H1 (cell line): Measurements from ENCODE around the gene PTPN22. TPM values are rescaled to one million over a fixed set of nuclear protein-coding genes. Genes with fewer than 3 reads are reported as not detected.
A peak's percentile ranks its signal among the peaks of the same experiment; 100 is the strongest.

Experiments
- CTCF ChIA-PET: fragments of 300-600 bp; sonication (Branson Sonifier 250); formaldehyde crosslinking; loops from one replicate; lab custom pipeline; 2021; ENCODE audit not compliant: partially characterized antibody; lab: Charles Lee
- POLR2A ChIA-PET: fragments of 300-600 bp; sonication (Branson Sonifier 250); formaldehyde crosslinking; loops from one replicate; lab custom pipeline; 2021; ENCODE audit warnings: inconsistent platforms; ENCODE audit not compliant: partially characterized antibody; lab: Charles Lee
- DNase-seq, 2 experiments: peaks; one replicate each; pipeline versions ENCODE4 v3.0.0 to v3.0.0-alpha.2; 2010 to 2022; ENCODE audit warnings: low spot score in 2 of 2, low read depth in 1 of 2, mixed read lengths in 1 of 2
- FAIRE-seq: peaks from 2 replicates; lab custom pipeline; 2011; peaks lifted over from hg19 to GRCh38; lab: Jason Lieb, UNC
- H2AFZ ChIP-seq: 2 replicates; pipeline ENCODE4 v1.8.1; 2012; ENCODE audit warnings: low read length, inconsistent platforms
- H2AK5ac ChIP-seq: 2 replicates; pipeline ENCODE4 v1.6.1; 2013; ENCODE audit warnings: low read depth, low read length
- H2BK120ac ChIP-seq: replicated peaks from 2 replicates; pipeline ENCODE3; 2013; ENCODE audit warnings: low read depth, low read length, inconsistent platforms
- H2BK12ac ChIP-seq: 2 replicates; pipeline ENCODE4 v1.6.1; 2013; ENCODE audit warnings: low read depth, low read length
- H2BK15ac ChIP-seq: 2 replicates; pipeline ENCODE4 v1.6.1; 2013; ENCODE audit warnings: low read length
- H2BK20ac ChIP-seq: 2 replicates; pipeline ENCODE4 v1.6.1; 2013; ENCODE audit warnings: low read length
- H2BK5ac ChIP-seq: 2 replicates; pipeline ENCODE4 v1.6.1; 2013; ENCODE audit warnings: low read depth, low read length
- H3K14ac ChIP-seq: 2 replicates; pipeline ENCODE4 v1.6.1; 2013; ENCODE audit warnings: inconsistent platforms; ENCODE audit not compliant: insufficient read length
- H3K18ac ChIP-seq: 2 replicates; pipeline ENCODE4 v1.6.1; 2013; ENCODE audit warnings: low read length; ENCODE audit errors: extremely low read depth
- H3K23ac ChIP-seq: 2 replicates; pipeline ENCODE4 v1.6.1; 2013; ENCODE audit warnings: inconsistent platforms; ENCODE audit not compliant: insufficient read length
- H3K23me2 ChIP-seq: 2 replicates; pipeline ENCODE4 v1.6.1; 2013; ENCODE audit warnings: low read depth, low read length
- H3K27ac ChIP-seq: 2 replicates; pipeline ENCODE4 v1.6.1; 2011; ENCODE audit warnings: low read depth, low read length, inconsistent platforms
- H3K27me3 ChIP-seq, 4 experiments: replicated peaks in 1 of 4; 1 replicate in 1 of 4; 2 replicates in 3 of 4; pipeline versions ENCODE4 v1.6.1 to v1.8.1; 2011 to 2013; ENCODE audit warnings: low read length in 3 of 4, mild to moderate bottlenecking in 3 of 4, inconsistent platforms in 2 of 4, mixed read lengths in 2 of 4, moderate library complexity in 1 of 4; ENCODE audit not compliant: control insufficient read depth in 3 of 4, insufficient read depth in 3 of 4; ENCODE audit errors: extremely low read depth in 1 of 4
- H3K36me3 ChIP-seq, 4 experiments: 2 replicates each; pipeline versions ENCODE4 v1.6.1 to v1.8.1; 2011 to 2013; ENCODE audit warnings: mild to moderate bottlenecking in 4 of 4, low read length in 3 of 4, moderate library complexity in 2 of 4, control low read depth in 1 of 4, inconsistent platforms in 1 of 4; ENCODE audit not compliant: insufficient read depth in 4 of 4, control insufficient read depth in 2 of 4
- H3K4ac ChIP-seq: replicated peaks from 2 replicates; pipeline ENCODE3; 2013; ENCODE audit warnings: low read length, low read depth, mixed read lengths, inconsistent platforms; ENCODE audit not compliant: insufficient read length
- H3K4me1 ChIP-seq, 4 experiments: replicated peaks in 1 of 4; 1 replicate in 1 of 4; 2 replicates in 3 of 4; pipeline versions ENCODE4 v1.6.1 to v1.8.1; 2011 to 2013; ENCODE audit warnings: low read length in 3 of 4, inconsistent platforms in 2 of 4, mixed read lengths in 1 of 4; ENCODE audit not compliant: insufficient read depth in 4 of 4, control insufficient read depth in 3 of 4
- H3K4me2 ChIP-seq, 2 experiments: 2 replicates each; pipeline versions ENCODE4 v1.6.1 to v1.8.1; 2011 to 2013; ENCODE audit warnings: low read depth in 2 of 2, low read length in 2 of 2, control low read depth in 1 of 2, inconsistent platforms in 1 of 2, mild to moderate bottlenecking in 1 of 2; ENCODE audit not compliant: insufficient read depth in 1 of 2
- H3K4me3 ChIP-seq, 4 experiments: fragments of 200-600, 300-600 bp in 1 of 4; sonication (generic), shearing (Covaris generic), sonication (Bioruptor Twin) in 1 of 4; 2 replicates each; pipeline versions ENCODE4 v1.5.1 to v1.8.1; 2011 to 2016; ENCODE audit warnings: low read length in 4 of 4, low read depth in 3 of 4, control low read depth in 2 of 4, inconsistent platforms in 2 of 4, mild to moderate bottlenecking in 2 of 4, mixed read lengths in 1 of 4, moderate library complexity in 1 of 4; ENCODE audit not compliant: insufficient read depth in 2 of 4; ENCODE audit errors: extremely low read depth in 1 of 4
- H3K56ac ChIP-seq: replicated peaks from 2 replicates; pipeline ENCODE3; 2013; ENCODE audit warnings: low read depth, mild to moderate bottlenecking, mixed read lengths, low read length, inconsistent platforms; ENCODE audit not compliant: insufficient read length
- H3K79me1 ChIP-seq: 2 replicates; pipeline ENCODE4 v1.6.1; 2013; ENCODE audit warnings: low read depth, low read length, control low read depth
- H3K79me2 ChIP-seq, 2 experiments: 2 replicates each; pipeline versions ENCODE4 v1.6.1 to v1.8.1; 2012 to 2013; ENCODE audit warnings: low read length in 2 of 2, mild to moderate bottlenecking in 2 of 2, inconsistent platforms in 1 of 2; ENCODE audit not compliant: insufficient read depth in 2 of 2, control insufficient read depth in 1 of 2
- H3K9ac ChIP-seq, 4 experiments: replicated peaks in 1 of 4; 1 replicate in 1 of 4; 2 replicates in 3 of 4; pipeline versions ENCODE4 v1.6.1 to v1.8.1; 2011 to 2013; ENCODE audit warnings: low read depth in 3 of 4, low read length in 3 of 4, control low read depth in 2 of 4, mild to moderate bottlenecking in 2 of 4, moderate library complexity in 2 of 4, inconsistent platforms in 1 of 4; ENCODE audit errors: extremely low read depth in 1 of 4
- H3K9me3 ChIP-seq, 2 experiments: 2 replicates each; pipeline versions ENCODE4 v1.6.1 to v1.8.1; 2012 to 2013; ENCODE audit warnings: mild to moderate bottlenecking in 2 of 2, moderate library complexity in 2 of 2, control low read depth in 1 of 2, inconsistent platforms in 1 of 2, low read depth in 1 of 2, low read length in 1 of 2, mixed read lengths in 1 of 2; ENCODE audit not compliant: insufficient read depth in 2 of 2
- H4K20me1 ChIP-seq, 2 experiments: replicated peaks in 1 of 2; 2 replicates each; pipeline versions ENCODE3 to v1.8.1; 2011 to 2013; ENCODE audit warnings: inconsistent platforms in 2 of 2, low read length in 2 of 2, mild to moderate bottlenecking in 1 of 2; ENCODE audit not compliant: insufficient read depth in 2 of 2, control insufficient read depth in 1 of 2
- H4K5ac ChIP-seq: 2 replicates; pipeline ENCODE4 v1.6.1; 2013; ENCODE audit warnings: low read length, low read depth, mixed read lengths, inconsistent platforms; ENCODE audit not compliant: insufficient read length
- H4K8ac ChIP-seq: 2 replicates; pipeline ENCODE4 v1.8.0; 2013; ENCODE audit warnings: mild to moderate bottlenecking, moderate library complexity, low read length, inconsistent platforms; ENCODE audit not compliant: insufficient read depth; ENCODE audit errors: extremely low read depth
- H4K91ac ChIP-seq: replicated peaks from 2 replicates; pipeline ENCODE3; 2013; ENCODE audit warnings: low read length, mixed read lengths, inconsistent platforms; ENCODE audit not compliant: insufficient read length
- BACH1 ChIP-seq: IDR thresholded peaks from 2 replicates; pipeline ENCODE4 v1.6.1; 2012; ENCODE audit warnings: low read length, improper control_type of control experiment
- CHD1 ChIP-seq: IDR thresholded peaks from 2 replicates; pipeline ENCODE4 v1.6.1; 2012; ENCODE audit warnings: low read depth, low read length, improper control_type of control experiment
- CHD2 ChIP-seq: IDR thresholded peaks from 2 replicates; pipeline ENCODE4 v1.6.1; 2012; ENCODE audit warnings: low read length, improper control_type of control experiment
- E2F6 ChIP-seq: IDR thresholded peaks from 2 replicates; pipeline ENCODE4 v1.6.1; 2012; ENCODE audit warnings: inconsistent platforms
- FOSL1 ChIP-seq: IDR thresholded peaks from 2 replicates; pipeline ENCODE4 v1.6.1; 2011; ENCODE audit warnings: mild to moderate bottlenecking, low read depth, low read length, moderate library complexity; ENCODE audit not compliant: insufficient read depth
- GTF2F1 ChIP-seq: IDR thresholded peaks from 2 replicates; pipeline ENCODE4 v1.6.1; 2012; ENCODE audit warnings: low read depth, low read length, improper control_type of control experiment, borderline replicate concordance
- NRF1 ChIP-seq: IDR thresholded peaks from 2 replicates; pipeline ENCODE4 v1.6.1; 2011; ENCODE audit warnings: mild to moderate bottlenecking, low read depth, low read length, improper control_type of control experiment
- RNF2 ChIP-seq: fragments of 200-900, 300-1000 bp; sonication (generic); IDR thresholded peaks from 2 replicates; pipeline ENCODE4 v1.7.1; 2016; ENCODE audit warnings: borderline replicate concordance, low read depth, mild to moderate bottlenecking, antibody characterized with exemption, low read length; ENCODE audit not compliant: poor library complexity, severe bottlenecking; ENCODE audit errors: missing control alignments
- SIN3A ChIP-seq, 2 experiments: IDR thresholded peaks in 1 of 2; conservative IDR thresholded peaks in 1 of 2; 2 replicates each; pipeline ENCODE4 v1.6.1; 2011 to 2012; ENCODE audit warnings: low read length in 2 of 2, improper control_type of control experiment in 1 of 2, low read depth in 1 of 2, mild to moderate bottlenecking in 1 of 2
- TAF7 ChIP-seq: optimal IDR thresholded peaks from 2 replicates; pipeline ENCODE3; 2011; ENCODE audit warnings: low read depth, mild to moderate bottlenecking, inconsistent platforms, low read length, moderate library complexity, borderline replicate concordance
- WGBS, 2 experiments: shearing (Covaris generic) in 1 of 2; methylation state at CpG; one replicate each; pipeline versions ENCODE4 v1.1.6 to v1.1.7; 2013 to 2015; ENCODE audit warnings: low lambda C conversion rate in 2 of 2, mixed read lengths in 2 of 2, inconsistent platforms in 1 of 2, low coverage in 1 of 2, missing lambda C conversion rate in 1 of 2; ENCODE audit not compliant: insufficient replicate concordance in 2 of 2, insufficient coverage in 1 of 2, insufficient read length in 1 of 2; ENCODE audit errors: extremely low coverage in 1 of 2, missing lambda C conversion rate in 1 of 2; 5-methylcytosine and 5-hydroxymethylcytosine counted together
- polyA plus RNA-seq, 7 experiments: library from polyadenylated mRNA; depleted of rRNA in 3 of 7; stranded (reverse) in 5 of 7; unstranded in 2 of 7; fragments of >200 nt in 5 of 7; fragments of 200-250 nt in 2 of 7; gene quantifications; 1 replicate in 5 of 7; 2 replicates in 1 of 7; 4 replicates in 1 of 7; pipeline versions ENCODE4 v1.2.1 to v1.2.3, GENCODE V29; 2011 to 2013; ENCODE audit warnings: missing spikeins in 2 of 7, mixed read lengths in 2 of 7
- total RNA-seq: library from RNA; stranded (reverse); fragmentation: NEBNext Ultra II Directional; extraction: Animal tissue kit (Norgen Biotek cat#: 25700); gene quantifications from 2 replicates; pipeline ENCODE4 v1.2.1, GENCODE V29; 2021

PTPN22 gene
- total and polyA plus RNA-seq, 2 of the 8 experiments (the other 6 are each of a cell fraction or from before 2014, with no cell fraction given) = not detected

- ChIA-PET POLR2A (interaction anchor here (0.8 to 2.5 kb wide), 14 partner anchors 10 to 135 kb away, joined by 3 to 17 read pairs (median 3); partner anchors contain the start of genes AP4B1, DCLRE1B, HIPK1 and PHTF1), CTCF (no interaction called here)
- H2BK12ac ChIP-seq = no peak within 1 kb of the TSS; the same call in 1 of the 2 replicates
- no peaks in the 10 kb centered on the region; the same call in 1 of the 2 replicates for H3K23me2 ChIP-seq
- H3K79me2 ChIP-seq = peaks cover 12 to 43% of the 10 kb centered on the region in 2 experiments
- no peak within 1 kb of the TSS for H3K14ac ChIP-seq
- H4K91ac ChIP-seq = peak within 1 kb of the TSS; percentile 58
- peak within 1 kb of the TSS; percentile 42 for H3K56ac ChIP-seq
- no peaks in the 10 kb centered on the region for H3K36me3 ChIP-seq
- H3K4me2 ChIP-seq = peak within 1 kb of the TSS; percentile 68 to 73
- no peaks in the 10 kb centered on the region for H3K4me1 ChIP-seq
- H4K8ac ChIP-seq = peak within 1 kb of the TSS; percentile 93
- no peaks in the 10 kb centered on the region for H3K27me3 ChIP-seq
- no peak within 1 kb of the TSS for H3K23ac ChIP-seq
- H3K9ac ChIP-seq = peak within 1 kb of the TSS; percentile 72 to 85 (median 76)
- H3K79me1 ChIP-seq = no peaks in the 10 kb centered on the region
- DNase-seq = peak; percentile 94 to 96
- H3K9me3 ChIP-seq = no peaks in the 10 kb centered on the region
- peak within 1 kb of the TSS; percentile 69 for H4K5ac ChIP-seq
- WGBS, 2 experiments = 1% methylated on average over 65 of the region's 82 CpGs; no CpG with 5 or more reads in 1 of the 2 experiments
- peak within 1 kb of the TSS; percentile 29 for H3K18ac ChIP-seq
- peaks cover 2 to 4% of the 10 kb centered on the region in 2 experiments for H4K20me1 ChIP-seq
- FAIRE-seq = no peak
- 0 out of 2 replicates have a peak within 1 kb of the TSS, but pooled peaks have one; percentile 1 for H2AFZ ChIP-seq
- H3K4ac ChIP-seq = no peak within 1 kb of the TSS
- no peak within 1 kb of the TSS for H2BK15ac ChIP-seq
- no peak within 1 kb of the TSS for H2BK120ac ChIP-seq
- peak within 1 kb of the TSS; percentile 67 for H2BK5ac ChIP-seq
- H2AK5ac ChIP-seq = no peak within 1 kb of the TSS; the same call in 1 of the 2 replicates
- peak within 1 kb of the TSS; percentile 65 for H3K27ac ChIP-seq
- H3K4me3 ChIP-seq = peak within 1 kb of the TSS; percentile 85 to 99 (median 92)
- H2BK20ac ChIP-seq = no peak within 1 kb of the TSS
- TF ChIP-seq SIN3A (conservative IDR thresholded peaks at IDR 0.05 in 1 of 2, IDR thresholded peaks at IDR 0.05 in 1 of 2; ENCODE audit: low read depth in 1 of 2, low read length in 2 of 2) (peak in 1 of 2 experiments; percentile 42; a peak in 1 of 4 replicates), NRF1 (peak; percentile 74), GTF2F1 (no peak), E2F6 (peak; percentile 91), BACH1 (peak; percentile 78), FOSL1 (no peak), TAF7 (peak; percentile 75), CHD1 (no peak), CHD2 (0 out of 2 replicates have a peak, but pooled peaks have one; percentile 21), RNF2 (no peak)
Observed at GRCh38 chr1:113811888-113812660, 59.4 kb downstream of the PTPN22 start, which contains the start of gene RSBN1. RSBN1 (minus strand) TSS chr1:113812476; CDS start chr1:113812412, 64 bp downstream.
